Measurements from ENCODE around the gene PARP4. TPM values are rescaled to one million over a fixed set of nuclear protein-coding genes. Genes with fewer than 3 reads are reported as not detected.
"Not testable (repeated sequence)": the region's sequence is repeated elsewhere in the genome, so short reads cannot be mapped to it uniquely, and the experiment has no call there.

The PARP4 gene
- total RNA-seq, 1 donor from 2014 or later, result 69.3 TPM

- intact Hi-C loops (cut with micrococcal nuclease), result not testable (repeated sequence)
Measured at GRCh38 chr13:24506283-24506682, 6.3 kb downstream of the PARP4 start.

DNA sequence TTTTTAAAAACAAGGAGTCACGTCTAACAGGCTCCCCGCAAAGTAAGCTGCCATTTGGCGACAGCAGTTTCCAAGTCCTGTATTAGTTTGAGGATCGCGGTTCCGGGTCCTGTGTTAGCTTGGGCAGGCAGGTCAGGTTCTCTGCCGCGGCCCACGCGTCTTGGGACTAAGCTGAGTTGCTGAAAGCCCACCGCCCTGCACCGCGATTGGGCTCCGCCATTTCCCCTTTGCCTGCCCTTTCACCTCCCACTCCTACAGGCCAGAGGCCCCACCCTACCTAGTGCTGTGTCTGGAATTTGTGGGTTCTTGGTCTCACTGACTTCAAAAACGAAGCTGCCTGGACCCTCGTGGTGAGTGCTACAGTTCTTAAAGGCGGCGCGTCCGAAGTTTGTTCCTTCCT, 6.8 kb downstream of the PARP4 start:
- intact Hi-C loops (cut with micrococcal nuclease), result no loop called here

- intact Hi-C loops (cut with micrococcal nuclease), result no loop called here
Measured at GRCh38 chr13:24505256-24505655, 7.3 kb downstream of the PARP4 start.

GRCh38 chr13:24503379-24503696, 9.2 kb downstream of the PARP4 start:
- intact Hi-C loops (cut with micrococcal nuclease), result no loop called here

- intact Hi-C loops (cut with micrococcal nuclease), result no loop called here
Measured at GRCh38 chr13:24502533-24503378, 9.8 kb downstream of the PARP4 start.

- intact Hi-C loops (cut with micrococcal nuclease), result no loop called here
Measured at GRCh38 chr13:24500977-24501376, 11.6 kb downstream of the PARP4 start.

- intact Hi-C loops (cut with micrococcal nuclease), result no loop called here
Measured at GRCh38 chr13:24497742-24498141, 14.8 kb downstream of the PARP4 start.

DNA sequence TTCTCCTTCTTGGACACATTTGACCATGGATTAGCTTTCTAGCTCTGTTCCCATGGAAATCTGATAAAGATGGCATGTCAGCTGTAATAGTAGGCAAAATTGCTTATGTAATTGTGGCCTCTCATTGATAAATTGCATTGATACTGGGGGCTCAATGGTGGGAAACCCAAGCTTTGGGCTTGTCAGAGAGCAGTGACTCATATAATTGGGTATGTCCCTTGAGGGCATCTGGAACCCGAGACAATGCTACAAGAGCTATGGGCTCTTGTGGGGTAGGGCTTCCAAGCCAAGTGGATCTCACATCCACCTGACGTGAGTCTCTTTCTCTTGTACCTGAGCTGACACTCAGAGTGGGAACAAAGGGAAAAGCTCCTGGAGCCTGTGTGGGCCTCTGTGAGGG, 16.3 kb downstream of the PARP4 start:
- intact Hi-C loops (cut with micrococcal nuclease), result not testable (repeated sequence)

DNA sequence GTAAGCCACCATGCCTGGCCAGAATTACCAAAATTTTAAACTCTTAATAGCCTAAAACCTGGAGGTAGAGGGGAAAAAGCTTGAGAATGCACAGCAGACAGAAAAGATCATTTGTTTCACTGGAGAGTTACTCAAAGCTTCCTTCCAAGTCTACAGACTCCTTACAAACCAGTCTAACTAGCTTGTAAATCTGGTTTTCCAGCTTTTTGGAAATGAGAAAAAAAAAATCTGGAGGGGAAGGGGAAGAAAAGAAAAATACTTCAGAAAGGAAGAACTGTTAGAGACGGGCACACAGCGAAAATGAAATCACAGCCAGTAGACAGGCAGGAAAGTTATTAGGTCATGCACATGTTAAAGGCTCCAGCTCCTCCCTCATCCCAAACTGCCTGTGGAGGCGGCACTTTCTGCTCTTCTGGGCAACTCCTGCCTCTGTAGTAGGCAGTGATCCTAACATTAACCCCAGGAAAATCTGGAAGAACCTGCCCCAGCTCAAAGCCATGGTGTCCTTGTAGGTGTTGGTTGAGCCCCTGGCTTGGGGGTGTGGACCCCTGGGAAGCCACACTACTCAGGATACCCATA, 17.3 kb downstream of the PARP4 start:
- intact Hi-C loops (cut with micrococcal nuclease), result no loop called here

- intact Hi-C loops (cut with micrococcal nuclease), result no loop called here
Measured at GRCh38 chr13:24493356-24493755, 19.2 kb downstream of the PARP4 start.

GRCh38 chr13:24491845-24492244, 20.7 kb downstream of the PARP4 start:
- intact Hi-C loops (cut with micrococcal nuclease), result no loop called here

DNA sequence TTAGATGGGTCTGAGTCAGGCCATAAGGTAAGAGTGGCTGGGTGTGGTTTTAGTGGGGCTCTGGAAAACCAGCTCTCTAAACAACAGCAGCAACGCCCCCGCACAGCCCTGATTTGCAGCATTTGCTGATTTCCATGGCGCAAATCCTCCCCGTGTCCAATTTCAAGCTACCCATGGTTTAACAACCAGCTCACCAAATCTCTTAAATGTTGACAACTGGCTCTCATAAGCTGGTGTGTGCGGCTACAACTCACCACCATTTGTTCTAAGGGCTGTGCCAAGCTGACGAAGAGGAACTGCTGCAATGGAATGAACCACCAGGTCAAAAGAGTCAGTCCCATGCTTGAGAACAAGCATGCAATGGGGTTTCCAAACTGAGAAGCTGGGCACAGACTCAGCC, 22.9 kb downstream of the PARP4 start:
- intact Hi-C loops (cut with micrococcal nuclease), result no loop called here

DNA sequence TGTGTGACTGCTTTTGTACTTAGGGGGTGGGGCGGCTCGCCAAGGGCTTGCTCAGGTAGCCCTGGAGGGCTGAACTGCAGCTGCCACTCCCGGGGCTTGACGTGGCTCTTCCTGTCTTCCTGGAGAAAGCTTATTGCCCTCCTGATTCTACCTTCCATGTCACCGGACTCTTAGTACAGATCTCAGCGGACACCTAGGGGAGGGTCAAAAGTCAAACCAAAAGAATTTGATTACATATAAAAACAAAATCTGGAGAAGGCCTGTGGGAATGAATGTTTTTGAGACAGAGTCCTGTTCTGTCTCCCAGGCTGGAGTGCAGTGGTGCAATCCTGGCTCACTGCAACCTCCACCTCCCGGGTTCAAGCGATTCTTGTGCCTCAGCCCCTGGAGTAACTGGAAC, 24.5 kb downstream of the PARP4 start:
- intact Hi-C loops (cut with micrococcal nuclease), result not testable (repeated sequence)

DNA sequence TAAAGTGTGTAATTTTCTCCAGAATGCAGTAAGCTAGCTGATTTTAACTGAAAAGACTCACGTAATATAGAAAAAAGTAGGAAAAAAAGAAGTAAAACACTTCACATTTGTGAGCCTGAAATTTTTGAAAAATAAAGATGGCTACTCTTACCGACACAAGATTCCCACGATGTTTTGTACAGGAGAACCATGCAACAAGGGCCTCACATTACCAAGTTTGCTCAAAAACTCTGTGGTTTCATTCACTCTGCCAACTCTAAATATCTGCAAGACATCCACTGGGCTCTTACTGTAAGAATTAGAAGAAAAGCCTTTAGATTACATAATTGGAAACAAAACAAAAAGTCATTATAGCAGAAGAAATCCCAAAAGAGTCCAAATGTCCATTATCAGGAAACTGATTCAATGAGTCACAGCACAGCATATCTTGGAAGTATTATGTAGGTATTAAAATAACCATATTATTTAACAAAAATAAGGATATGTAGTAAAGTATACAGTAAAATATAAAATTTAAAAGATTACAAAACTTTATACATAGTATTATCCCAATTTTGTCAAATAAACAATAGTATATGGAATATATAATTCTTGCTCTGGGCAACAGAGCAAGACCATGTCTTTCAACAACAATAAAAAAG, 26.4 kb downstream of the PARP4 start:
- intact Hi-C loops (cut with micrococcal nuclease), result not testable (repeated sequence)

DNA sequence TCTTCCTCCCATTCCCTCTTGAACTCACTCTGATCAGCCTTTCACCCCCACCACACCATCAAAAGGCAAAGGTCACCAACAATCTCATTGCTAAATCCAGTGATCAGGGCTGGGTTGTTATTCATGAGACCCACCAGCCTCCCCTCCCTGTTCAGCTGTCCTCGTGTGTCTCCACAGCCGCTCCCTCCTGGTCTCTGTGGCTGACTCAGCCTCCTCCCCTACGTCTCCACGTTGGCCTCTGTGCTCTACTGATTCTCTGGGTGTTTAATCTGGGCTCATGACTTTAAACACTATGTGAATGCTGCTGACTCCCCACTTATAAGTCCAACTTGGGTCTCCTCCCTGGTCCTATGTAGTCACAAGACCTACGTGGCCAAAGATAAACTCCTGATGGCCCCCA, 38.9 kb downstream of the PARP4 start:
- intact Hi-C loops (cut with micrococcal nuclease), result no loop called here

- intact Hi-C loops (cut with micrococcal nuclease), result not testable (repeated sequence)
Measured at GRCh38 chr13:24472129-24472528, 40.4 kb downstream of the PARP4 start.

GRCh38 chr13:24463078-24463477, 49.5 kb downstream of the PARP4 start:
- intact Hi-C loops (cut with micrococcal nuclease), result no loop called here

- intact Hi-C loops (cut with micrococcal nuclease), result no loop called here
Measured at GRCh38 chr13:24460256-24460655, 52.3 kb downstream of the PARP4 start.

DNA sequence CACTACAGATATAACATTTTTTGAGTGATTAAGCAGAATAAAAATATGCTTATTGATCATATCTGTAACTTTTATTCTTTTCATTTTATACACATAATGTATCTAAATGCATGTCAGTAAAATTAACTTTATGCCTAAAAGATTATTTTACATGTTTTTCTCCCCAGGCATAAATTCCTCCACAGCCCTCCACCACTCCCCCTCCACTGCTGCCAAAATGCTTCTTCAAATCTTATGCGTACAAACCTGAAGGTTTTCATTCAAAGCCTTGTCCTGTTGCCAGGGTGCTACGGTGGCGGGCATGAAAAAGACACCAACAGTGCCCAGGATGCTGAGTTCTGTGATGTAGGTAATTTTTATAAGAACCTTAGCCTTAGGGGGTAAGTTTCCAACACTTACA, 52.9 kb downstream of the PARP4 start:
- intact Hi-C loops (cut with micrococcal nuclease), result loop anchor here (2.0 kb wide), 1 partner anchor 53 kb away; the partner anchor contains the start of gene PARP4

- intact Hi-C loops (cut with micrococcal nuclease), result loop anchor here (2.0 kb wide), 1 partner anchor 54 kb away; the partner anchor contains the start of gene PARP4
Measured at GRCh38 chr13:24459234-24459633, 53.3 kb downstream of the PARP4 start.

DNA sequence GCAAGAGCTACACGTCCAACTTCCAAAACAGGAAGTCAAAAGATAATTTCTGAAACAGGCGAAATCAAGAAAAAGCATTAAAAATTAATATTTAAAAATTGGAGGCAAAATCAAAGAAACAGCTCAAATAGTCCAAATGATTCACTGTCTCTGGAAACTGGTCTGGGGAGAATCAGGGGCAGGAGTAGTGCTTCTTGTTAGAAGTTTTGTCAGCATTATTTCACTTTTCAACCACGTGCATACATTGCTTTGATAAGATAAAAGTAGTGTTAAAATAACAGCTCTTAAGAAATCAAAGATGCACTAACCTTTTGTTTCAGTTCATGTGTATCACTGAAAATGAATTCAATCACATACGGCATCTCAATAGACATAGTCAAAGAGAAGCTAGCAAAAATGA, 53.8 kb downstream of the PARP4 start:
- intact Hi-C loops (cut with micrococcal nuclease), result loop anchor here (2.0 kb wide), 1 partner anchor 54 kb away; the partner anchor contains the start of gene PARP4

- intact Hi-C loops (cut with micrococcal nuclease), result no loop called here
Measured at GRCh38 chr13:24456396-24456795, 56.2 kb downstream of the PARP4 start.

Measured in T-helper 2 cell treated with Interferon-gamma antibody and Interleukin-4, amounts not matched to agents 100 ng/mL and 5 ng/mL, for 36 hours (primary cell).